Measurements from ENCODE around the gene BBS5. TPM values are rescaled to one million over a fixed set of nuclear protein-coding genes. Genes with fewer than 3 reads are reported as not detected.
A peak's percentile ranks its signal among the peaks of the same experiment; 100 is the strongest.
"Not testable (repeated sequence)": the region's sequence is repeated elsewhere in the genome, so short reads cannot be mapped to it uniquely, and the experiment has no call there.

Gene BBS5
- total RNA-seq, 1 experiment from 2014 or later, result 4.6 TPM

DNA sequence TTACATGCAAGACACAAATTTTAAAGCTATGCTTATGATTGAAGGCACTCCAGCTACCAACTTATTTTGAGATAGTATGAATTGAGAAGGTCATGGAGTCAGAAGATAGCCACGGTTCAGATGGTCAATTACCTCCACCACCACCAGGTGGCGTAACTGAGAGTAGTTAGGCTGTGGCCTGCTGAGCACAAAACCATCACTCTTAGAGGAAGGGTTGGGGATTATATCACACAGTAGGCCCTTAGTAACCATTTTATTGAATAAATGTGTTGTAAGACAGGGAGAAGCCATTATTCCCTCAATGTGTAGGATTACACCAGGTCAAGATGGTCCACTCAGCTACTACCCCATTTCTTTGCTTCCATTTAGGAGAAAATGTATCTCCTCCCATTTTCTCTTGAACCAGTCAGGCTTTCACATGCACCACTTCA, 49.0 kb downstream of the BBS5 start:
- Histone ChIP-seq H3K4me2 (ENCODE audit: low read length) (no peak overlapping the region), H3K27ac (ENCODE audit: low read depth, low read length) (no peak overlapping the region), H3K9ac (ENCODE audit: low read length) (no peak overlapping the region), H4K20me1 (ENCODE audit: insufficient read depth) (no peaks in the 10 kb centered on the region), H3K27me3 (ENCODE audit: insufficient read depth, low read length) (no peaks in the 10 kb centered on the region), H3K79me2 (ENCODE audit: insufficient read depth, low read length) (no peaks in the 10 kb centered on the region), H3K9me2 (ENCODE audit: insufficient read depth) (no peaks in the 10 kb centered on the region), H3K4me3 (replicated peaks in 1 of 2; ENCODE audit: low read depth in 1 of 2, low read length in 2 of 2) (no peak overlapping the region), H3K36me3 (ENCODE audit: control insufficient read depth in 1 of 2, insufficient read depth in 2 of 2, low read length in 2 of 2) (peaks cover 0 to 5% of the 10 kb centered on the region in 2 experiments; a peak in 1 of 4 replicates), H3K4me1 (ENCODE audit: control insufficient read depth in 1 of 2, insufficient read depth in 2 of 2, low read length in 2 of 2) (no peaks in the 10 kb centered on the region), H3K9me3 (ENCODE audit: control insufficient read depth in 1 of 2, insufficient read depth in 1 of 2, low read depth in 1 of 2, low read length in 2 of 2) (no peaks in the 10 kb centered on the region), H2AFZ (ENCODE audit: low read depth, low read length, poor library complexity, severe bottlenecking) (no peak overlapping the region)
- BruUV-seq (replicated peaks), result no TSS peak
- TF ChIP-seq, protein P1, sequence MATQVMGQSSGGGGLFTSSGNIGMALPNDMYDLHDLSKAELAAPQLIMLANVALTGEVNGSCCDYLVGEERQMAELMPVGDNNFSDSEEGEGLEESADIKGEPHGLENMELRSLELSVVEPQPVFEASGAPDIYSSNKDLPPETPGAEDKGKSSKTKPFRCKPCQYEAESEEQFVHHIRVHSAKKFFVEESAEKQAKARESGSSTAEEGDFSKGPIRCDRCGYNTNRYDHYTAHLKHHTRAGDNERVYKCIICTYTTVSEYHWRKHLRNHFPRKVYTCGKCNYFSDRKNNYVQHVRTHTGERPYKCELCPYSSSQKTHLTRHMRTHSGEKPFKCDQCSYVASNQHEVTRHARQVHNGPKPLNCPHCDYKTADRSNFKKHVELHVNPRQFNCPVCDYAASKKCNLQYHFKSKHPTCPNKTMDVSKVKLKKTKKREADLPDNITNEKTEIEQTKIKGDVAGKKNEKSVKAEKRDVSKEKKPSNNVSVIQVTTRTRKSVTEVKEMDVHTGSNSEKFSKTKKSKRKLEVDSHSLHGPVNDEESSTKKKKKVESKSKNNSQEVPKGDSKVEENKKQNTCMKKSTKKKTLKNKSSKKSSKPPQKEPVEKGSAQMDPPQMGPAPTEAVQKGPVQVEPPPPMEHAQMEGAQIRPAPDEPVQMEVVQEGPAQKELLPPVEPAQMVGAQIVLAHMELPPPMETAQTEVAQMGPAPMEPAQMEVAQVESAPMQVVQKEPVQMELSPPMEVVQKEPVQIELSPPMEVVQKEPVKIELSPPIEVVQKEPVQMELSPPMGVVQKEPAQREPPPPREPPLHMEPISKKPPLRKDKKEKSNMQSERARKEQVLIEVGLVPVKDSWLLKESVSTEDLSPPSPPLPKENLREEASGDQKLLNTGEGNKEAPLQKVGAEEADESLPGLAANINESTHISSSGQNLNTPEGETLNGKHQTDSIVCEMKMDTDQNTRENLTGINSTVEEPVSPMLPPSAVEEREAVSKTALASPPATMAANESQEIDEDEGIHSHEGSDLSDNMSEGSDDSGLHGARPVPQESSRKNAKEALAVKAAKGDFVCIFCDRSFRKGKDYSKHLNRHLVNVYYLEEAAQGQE (IDR thresholded peaks at IDR 0.05; ENCODE audit: low read depth), result no peak
- TF ChIP-seq POLR2AphosphoS5 (IDR thresholded peaks at IDR 0.05; ENCODE audit: low read depth, low read length), result no peak
- TF ChIP-seq, protein P2, sequence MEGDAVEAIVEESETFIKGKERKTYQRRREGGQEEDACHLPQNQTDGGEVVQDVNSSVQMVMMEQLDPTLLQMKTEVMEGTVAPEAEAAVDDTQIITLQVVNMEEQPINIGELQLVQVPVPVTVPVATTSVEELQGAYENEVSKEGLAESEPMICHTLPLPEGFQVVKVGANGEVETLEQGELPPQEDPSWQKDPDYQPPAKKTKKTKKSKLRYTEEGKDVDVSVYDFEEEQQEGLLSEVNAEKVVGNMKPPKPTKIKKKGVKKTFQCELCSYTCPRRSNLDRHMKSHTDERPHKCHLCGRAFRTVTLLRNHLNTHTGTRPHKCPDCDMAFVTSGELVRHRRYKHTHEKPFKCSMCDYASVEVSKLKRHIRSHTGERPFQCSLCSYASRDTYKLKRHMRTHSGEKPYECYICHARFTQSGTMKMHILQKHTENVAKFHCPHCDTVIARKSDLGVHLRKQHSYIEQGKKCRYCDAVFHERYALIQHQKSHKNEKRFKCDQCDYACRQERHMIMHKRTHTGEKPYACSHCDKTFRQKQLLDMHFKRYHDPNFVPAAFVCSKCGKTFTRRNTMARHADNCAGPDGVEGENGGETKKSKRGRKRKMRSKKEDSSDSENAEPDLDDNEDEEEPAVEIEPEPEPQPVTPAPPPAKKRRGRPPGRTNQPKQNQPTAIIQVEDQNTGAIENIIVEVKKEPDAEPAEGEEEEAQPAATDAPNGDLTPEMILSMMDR (IDR thresholded peaks at IDR 0.05 in 2 of 3, conservative IDR thresholded peaks at IDR 0.05 in 1 of 3; ENCODE audit: borderline replicate concordance in 1 of 3, insufficient read depth in 1 of 3, low read depth in 2 of 3, low read length in 2 of 3), result peak; percentile 59 to 92 (median 83)
- peak; percentile 67 for TF ChIP-seq RAD21 (IDR thresholded peaks at IDR 0.05; ENCODE audit: low read depth)
- peak; percentile 95 for ATAC-seq
- ChIA-PET RAD21 (ENCODE audit: low non-redundant PET in 1 of 2, low total read pairs in 2 of 2, uncharacterized antibody in 2 of 2, unreplicated experiment in 2 of 2) (no interaction called here), POLR2A (no interaction called here), CTCF (interaction anchor here (1.0 kb wide), 1 partner anchor 10 kb away, joined by 4 read pairs; no protein-coding TSS in a partner anchor)
- intact Hi-C loops (cut with micrococcal nuclease), result loop anchor here (2.0 kb wide), 1 partner anchor 401 kb away; no protein-coding TSS in a partner anchor
- DNase-seq (ENCODE audit: low read depth, low spot score), result peak; percentile 41

DNA sequence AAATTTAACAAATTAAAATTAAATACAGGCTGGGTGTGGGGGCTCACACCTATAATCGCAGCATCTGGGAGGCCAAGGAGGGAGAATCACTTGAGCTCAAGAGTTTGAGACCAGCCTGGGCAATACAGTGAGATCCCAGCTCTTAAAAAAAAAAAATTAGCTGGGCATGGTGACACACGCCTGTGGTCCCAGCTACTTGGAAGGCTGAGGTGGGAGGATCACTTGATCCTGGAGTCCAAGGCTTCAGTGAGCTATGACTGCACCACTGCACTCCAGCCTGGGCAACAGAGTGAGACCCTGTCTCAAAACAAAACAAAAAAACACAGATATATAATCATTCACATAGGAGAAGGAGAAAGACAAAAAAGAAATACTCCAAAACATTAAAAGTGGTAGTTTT, 60.2 kb downstream of the BBS5 start:
- H3K4me3 ChIP-seq (replicated peaks in 1 of 2; ENCODE audit: low read depth in 1 of 2, low read length in 2 of 2); H3K79me2 ChIP-seq (ENCODE audit: insufficient read depth, low read length); POLR2A ChIA-PET; H4K20me1 ChIP-seq (ENCODE audit: insufficient read depth); H2AFZ ChIP-seq (ENCODE audit: low read depth, low read length, poor library complexity, severe bottlenecking); RAD21 ChIA-PET (ENCODE audit: low non-redundant PET in 1 of 2, low total read pairs in 2 of 2, uncharacterized antibody in 2 of 2, unreplicated experiment in 2 of 2); H3K27ac ChIP-seq (ENCODE audit: low read depth, low read length); ATAC-seq; H3K9ac ChIP-seq (ENCODE audit: low read length); intact Hi-C loops (cut with micrococcal nuclease); H3K9me2 ChIP-seq (ENCODE audit: insufficient read depth); DNase-seq (ENCODE audit: low read depth, low spot score); CTCF ChIA-PET; H3K36me3 ChIP-seq (ENCODE audit: control insufficient read depth in 1 of 2, insufficient read depth in 2 of 2, low read length in 2 of 2); H3K27me3 ChIP-seq (ENCODE audit: insufficient read depth, low read length); H3K4me1 ChIP-seq (ENCODE audit: control insufficient read depth in 1 of 2, insufficient read depth in 2 of 2, low read length in 2 of 2); H3K9me3 ChIP-seq (ENCODE audit: control insufficient read depth in 1 of 2, insufficient read depth in 1 of 2, low read depth in 1 of 2, low read length in 2 of 2); BruUV-seq (replicated peaks); H3K4me2 ChIP-seq (ENCODE audit: low read length): not testable (repeated sequence)

Data from HCT116 (cell line).